RWPE2 (cell line): ENCODE data around the gene PKIG.

Experiments
- ATAC-seq: fragments of 200-7000 bp; cut with Tn5 transposase; 3 replicates; pipeline ENCODE4 v1.9.1; 2021; ENCODE audit warnings: low read depth
- DNase-seq: peaks from one replicate; pipeline ENCODE4 v3.0.0-alpha.2; 2020; ENCODE audit warnings: low spot score
- H3K27ac ChIP-seq: fragments of 450-650 bp; 2 replicates; pipeline ENCODE4 v1.5.1; 2017; ENCODE audit warnings: mild to moderate bottlenecking; ENCODE audit not compliant: poor library complexity, severe bottlenecking
- H3K27me3 ChIP-seq: fragments of 250-450 bp; sonication (Bioruptor Pico); 2 replicates; pipeline ENCODE4 v1.5.1; 2021; ENCODE audit warnings: mild to moderate bottlenecking, moderate library complexity; ENCODE audit not compliant: insufficient read depth, poor library complexity, severe bottlenecking
- H3K36me3 ChIP-seq: fragments of 250-450 bp; sonication (Bioruptor Pico); 2 replicates; pipeline ENCODE4 v1.5.1; 2020; ENCODE audit warnings: low read depth, mild to moderate bottlenecking, moderate library complexity
- H3K4me1 ChIP-seq: fragments of 250-450 bp; sonication (Bioruptor Pico); 2 replicates; pipeline ENCODE4 v1.5.1; 2021; ENCODE audit warnings: mild to moderate bottlenecking, moderate library complexity; ENCODE audit not compliant: insufficient read depth, poor library complexity, severe bottlenecking
- H3K4me3 ChIP-seq: fragments of 250-450 bp; sonication (Bioruptor Pico); 2 replicates; pipeline ENCODE4 v1.5.1; 2021; ENCODE audit warnings: mild to moderate bottlenecking, moderate library complexity; ENCODE audit not compliant: severe bottlenecking
- H3K9me3 ChIP-seq: fragments of 250-450 bp; sonication (Bioruptor Pico); 2 replicates; pipeline ENCODE4 v1.5.1; 2021; ENCODE audit warnings: mild to moderate bottlenecking, moderate library complexity; ENCODE audit not compliant: severe bottlenecking
- TF ChIP-seq, protein P1 (sequence below): fragments of 450-650 bp; IDR thresholded peaks from one replicate; pipeline ENCODE4 v1.5.1; 2017; ENCODE audit warnings: mild to moderate bottlenecking, moderate library complexity; ENCODE audit not compliant: poor library complexity, severe bottlenecking

The PKIG gene

DNA sequence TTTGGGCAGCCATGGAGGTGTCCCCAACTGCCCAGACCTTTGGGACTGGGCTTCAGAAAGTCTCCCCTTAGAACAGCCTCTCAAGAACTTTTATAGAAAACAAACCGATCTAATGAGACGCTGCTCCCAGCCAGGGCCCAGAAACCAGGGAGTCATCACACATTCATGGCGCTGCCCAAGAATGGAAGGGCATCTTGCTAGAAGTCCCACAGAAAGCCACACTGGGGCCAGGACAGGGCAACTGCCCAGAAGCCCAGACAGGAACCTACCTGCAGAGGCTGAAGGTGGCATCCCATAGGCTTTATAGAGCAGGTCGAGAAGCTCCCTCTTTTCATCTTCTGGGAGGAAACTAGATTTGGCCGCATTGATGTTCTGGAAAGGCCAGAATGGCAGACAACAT, 37.7 kb downstream of the PKIG start:
- H3K36me3 ChIP-seq: peaks cover 54% of the 10 kb centered on the region
- H3K27ac ChIP-seq: no peak overlapping the region
- no peaks in the 10 kb centered on the region for H3K4me1 ChIP-seq
- no peaks in the 10 kb centered on the region for H3K27me3 ChIP-seq
- H3K4me3 ChIP-seq: no peak overlapping the region
- no peaks in the 10 kb centered on the region for H3K9me3 ChIP-seq
- DNase-seq: peak; percentile 74
- no peak for ATAC-seq
- TF ChIP-seq, protein P1, sequence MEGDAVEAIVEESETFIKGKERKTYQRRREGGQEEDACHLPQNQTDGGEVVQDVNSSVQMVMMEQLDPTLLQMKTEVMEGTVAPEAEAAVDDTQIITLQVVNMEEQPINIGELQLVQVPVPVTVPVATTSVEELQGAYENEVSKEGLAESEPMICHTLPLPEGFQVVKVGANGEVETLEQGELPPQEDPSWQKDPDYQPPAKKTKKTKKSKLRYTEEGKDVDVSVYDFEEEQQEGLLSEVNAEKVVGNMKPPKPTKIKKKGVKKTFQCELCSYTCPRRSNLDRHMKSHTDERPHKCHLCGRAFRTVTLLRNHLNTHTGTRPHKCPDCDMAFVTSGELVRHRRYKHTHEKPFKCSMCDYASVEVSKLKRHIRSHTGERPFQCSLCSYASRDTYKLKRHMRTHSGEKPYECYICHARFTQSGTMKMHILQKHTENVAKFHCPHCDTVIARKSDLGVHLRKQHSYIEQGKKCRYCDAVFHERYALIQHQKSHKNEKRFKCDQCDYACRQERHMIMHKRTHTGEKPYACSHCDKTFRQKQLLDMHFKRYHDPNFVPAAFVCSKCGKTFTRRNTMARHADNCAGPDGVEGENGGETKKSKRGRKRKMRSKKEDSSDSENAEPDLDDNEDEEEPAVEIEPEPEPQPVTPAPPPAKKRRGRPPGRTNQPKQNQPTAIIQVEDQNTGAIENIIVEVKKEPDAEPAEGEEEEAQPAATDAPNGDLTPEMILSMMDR: no peak

DNA sequence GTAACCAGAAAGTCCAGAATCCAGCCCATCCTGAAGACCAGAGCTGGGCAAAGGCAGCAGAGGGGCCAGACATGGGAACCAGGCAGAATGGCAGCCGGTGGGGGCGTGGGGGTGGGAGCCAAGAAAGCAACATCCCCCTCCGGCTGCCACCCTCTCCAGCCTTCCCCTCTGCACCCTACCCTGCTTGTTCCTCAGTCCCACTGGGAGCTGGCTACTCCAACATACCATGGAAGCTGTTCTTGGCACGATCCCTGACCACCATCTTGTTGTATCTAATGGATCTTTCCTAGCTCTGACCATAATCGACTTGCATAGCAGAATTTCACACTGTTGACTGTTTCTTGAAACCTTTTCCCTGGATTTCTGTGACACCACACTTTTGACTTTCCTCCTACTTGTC, 38.9 kb downstream of the PKIG start:
- H3K27ac ChIP-seq: no peak overlapping the region
- no peak overlapping the region for H3K4me3 ChIP-seq
- TF ChIP-seq, protein P1: no peak
- ATAC-seq: no peak
- peaks cover 54% of the 10 kb centered on the region for H3K36me3 ChIP-seq
- H3K9me3 ChIP-seq: no peaks in the 10 kb centered on the region
- peak; percentile 73 for DNase-seq
- H3K27me3 ChIP-seq: no peaks in the 10 kb centered on the region
- H3K4me1 ChIP-seq: no peaks in the 10 kb centered on the region

DNA sequence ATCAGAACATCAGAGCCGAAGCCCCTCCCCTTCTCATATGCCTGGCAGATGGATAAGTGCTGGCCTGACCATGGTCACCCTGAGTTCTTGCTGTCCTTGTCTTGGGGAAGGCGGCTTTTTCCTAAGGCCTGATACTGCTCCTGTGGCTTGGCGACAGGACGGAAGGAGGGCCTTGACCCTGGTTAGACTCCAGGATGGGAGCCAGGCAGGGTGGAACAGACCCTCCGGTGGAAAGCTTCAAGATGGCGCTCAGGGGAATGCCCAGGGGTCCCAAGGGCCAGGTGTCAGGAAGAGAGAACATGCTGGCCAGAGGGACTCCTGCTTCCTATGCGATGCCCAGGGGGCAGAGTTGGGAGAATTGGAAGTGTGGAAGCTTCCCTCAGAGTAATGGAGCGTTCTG, 39.6 kb downstream of the PKIG start:
- ATAC-seq: no peak
- H3K4me3 ChIP-seq: no peak overlapping the region
- H3K36me3 ChIP-seq: peaks cover 54% of the 10 kb centered on the region
- H3K27me3 ChIP-seq: no peaks in the 10 kb centered on the region
- no peaks in the 10 kb centered on the region for H3K4me1 ChIP-seq
- TF ChIP-seq, protein P1: no peak
- no peaks in the 10 kb centered on the region for H3K9me3 ChIP-seq
- no peak overlapping the region for H3K27ac ChIP-seq
- DNase-seq: peak; percentile 77

DNA sequence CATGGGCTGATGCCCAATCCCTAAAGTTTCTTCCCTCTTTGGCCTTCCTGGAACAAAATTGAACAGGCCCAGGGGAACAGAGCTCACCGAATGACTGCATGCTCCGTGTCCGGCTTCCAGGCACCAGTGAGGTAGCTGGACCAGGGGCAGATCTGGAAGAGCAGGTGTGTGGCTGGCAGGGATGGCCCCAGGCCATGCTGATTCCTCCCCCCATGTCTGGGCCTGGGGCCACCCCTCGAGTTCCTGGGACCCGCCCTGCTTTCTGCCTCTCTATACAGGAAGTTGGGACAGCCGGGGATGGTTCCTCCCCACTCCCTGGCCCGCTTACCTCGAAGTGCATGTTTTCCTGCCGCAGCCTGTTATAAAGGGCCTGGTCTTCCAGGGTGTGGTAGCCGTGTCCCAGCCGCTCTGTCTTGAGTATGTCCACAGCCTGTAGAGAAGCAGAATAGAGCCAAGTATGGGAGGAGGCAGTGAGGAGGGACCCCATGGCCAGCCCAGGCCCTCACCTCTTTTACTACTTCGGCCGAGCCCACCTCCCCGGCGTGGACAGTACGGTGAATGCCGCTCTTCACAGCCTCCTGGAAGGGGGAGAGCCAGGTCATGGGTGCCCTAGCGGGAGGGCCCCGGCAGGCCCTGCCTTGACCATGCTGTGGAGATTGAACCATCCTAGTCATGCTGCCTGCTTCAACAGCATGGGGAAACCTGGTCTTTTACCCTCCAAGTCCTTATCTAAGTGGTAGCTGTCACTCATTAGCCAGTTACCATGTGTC, 40.3 kb downstream of the PKIG start:
- H3K9me3 ChIP-seq: no peaks in the 10 kb centered on the region
- no peaks in the 10 kb centered on the region for H3K27me3 ChIP-seq
- H3K36me3 ChIP-seq: peaks cover 54% of the 10 kb centered on the region
- H3K4me3 ChIP-seq: no peak overlapping the region
- no peak overlapping the region for H3K27ac ChIP-seq
- H3K4me1 ChIP-seq: no peaks in the 10 kb centered on the region
- DNase-seq (peak; percentile 80), ATAC-seq (no peak)
- TF ChIP-seq, protein P1: no peak

DNA sequence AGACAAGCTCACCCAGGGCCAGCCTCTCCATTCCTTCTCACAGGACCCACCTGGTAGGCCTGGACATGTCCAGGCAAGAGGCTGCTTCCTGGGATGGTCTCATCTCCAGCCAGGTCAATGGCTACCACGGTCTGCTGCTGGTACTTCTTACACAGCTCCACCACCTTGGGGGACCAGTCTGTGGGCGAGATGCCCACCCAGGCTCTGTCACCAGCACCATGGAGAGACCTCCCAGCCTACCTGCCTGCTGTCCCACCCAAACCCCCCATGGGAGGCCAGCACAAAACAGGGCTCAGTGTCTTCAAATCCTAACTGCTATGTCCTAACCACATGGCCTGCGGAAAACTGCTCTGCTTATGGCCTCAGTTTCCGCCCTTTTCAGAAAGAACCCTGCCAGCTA, 41.8 kb downstream of the PKIG start:
- Histone ChIP-seq H3K27me3 (no peaks in the 10 kb centered on the region), H3K27ac (no peak overlapping the region), H3K36me3 (peaks cover 48% of the 10 kb centered on the region), H3K4me3 (no peak overlapping the region), H3K9me3 (no peaks in the 10 kb centered on the region), H3K4me1 (no peaks in the 10 kb centered on the region)
- DNase-seq (peak; percentile 67), ATAC-seq (no peak)
- TF ChIP-seq, protein P1: no peak
